PC-3 (cell line): ENCODE results near the gene PIGQ. TPM values are rescaled to one million over a fixed set of nuclear protein-coding genes. Genes with fewer than 3 reads are reported as not detected.

Source experiments
- ATAC-seq: fragments of 200-7000 bp; cut with Tn5 transposase; 2 replicates; pipeline ENCODE4 v1.9.1; 2020; ENCODE audit warnings: mild to moderate bottlenecking, moderate library complexity
- Bru-seq: library from RNA; stranded (reverse); fragments of 400-500 nt; gene quantifications from one replicate; lab custom pipeline; 2021; lab: Mats Ljungman, UMichigan
- BruChase-seq, 2 experiments: library from RNA; stranded (reverse); fragments of 400-500 nt; gene quantifications; one replicate each; lab custom pipeline; 2021; lab: Mats Ljungman, UMichigan
- BruUV-seq: library from RNA; stranded (reverse); fragments of 400-500 nt; replicated peaks from 2 replicates; lab custom pipeline; 2021; lab: Mats Ljungman, UMichigan
- CTCF ChIA-PET: fragments of 300-600 bp; sonication (Branson Sonifier 250); formaldehyde crosslinking; loops from one replicate; lab custom pipeline; 2022; ENCODE audit warnings: antibody characterized with exemption; lab: Charles Lee
- POLR2A ChIA-PET: fragments of 300-600 bp; sonication (Branson Sonifier 250); formaldehyde crosslinking; loops from one replicate; lab custom pipeline; 2022; ENCODE audit warnings: antibody characterized with exemption; ENCODE audit not compliant: unreplicated experiment; lab: Charles Lee
- DNase-seq: peaks from one replicate; pipeline ENCODE4 v3.0.0-alpha.2; 2015
- H2AFZ ChIP-seq: fragments of 300-600 bp; sonication (generic); 2 replicates; pipeline ENCODE4 v1.6.0; 2016; ENCODE audit warnings: antibody characterized with exemption, low read length
- H3F3A ChIP-seq: fragments of 300-600 bp; sonication (generic); one replicate; pipeline ENCODE4 v1.6.0; 2017; ENCODE audit warnings: antibody characterized with exemption, low read length, control low read depth, mild to moderate bottlenecking; ENCODE audit not compliant: unreplicated experiment
- H3K27ac ChIP-seq: fragments of 300-600 bp; sonication (generic); 2 replicates; pipeline ENCODE4 v1.5.1; 2016; ENCODE audit warnings: mild to moderate bottlenecking, low read length
- H3K27me3 ChIP-seq: fragments of 300-600 bp; sonication (generic); 2 replicates; pipeline ENCODE4 v1.6.1; 2016; ENCODE audit warnings: low read length, mixed read lengths
- H3K36me3 ChIP-seq: fragments of 300-600 bp; sonication (generic); 2 replicates; pipeline ENCODE4 v1.6.1; 2016; ENCODE audit warnings: low read depth, mixed run types, low read length, mixed read lengths
- H3K4me1 ChIP-seq: fragments of 300-600 bp; sonication (generic); 2 replicates; pipeline ENCODE4 v1.5.1; 2016; ENCODE audit warnings: low read length; ENCODE audit not compliant: insufficient read depth
- H3K4me2 ChIP-seq: fragments of 300-600 bp; sonication (generic); 2 replicates; pipeline ENCODE4 v1.6.0; 2016; ENCODE audit warnings: low read length
- H3K4me3 ChIP-seq: fragments of 300-600 bp; sonication (generic); 2 replicates; pipeline ENCODE4 v1.5.1; 2016; ENCODE audit warnings: mild to moderate bottlenecking, low read length, mixed read lengths
- H3K79me2 ChIP-seq: fragments of 300-600 bp; sonication (generic); 2 replicates; pipeline ENCODE4 v1.6.1; 2017; ENCODE audit warnings: low read length, mixed read lengths
- H3K9ac ChIP-seq: fragments of 300-600 bp; sonication (generic); 2 replicates; pipeline ENCODE4 v1.6.0; 2016; ENCODE audit warnings: mild to moderate bottlenecking, low read length
- H3K9me2 ChIP-seq: fragments of 300-600 bp; sonication (generic); replicated peaks from 2 replicates; pipeline ENCODE4 v1.6.1; 2016; ENCODE audit warnings: mixed run types, low read length, mixed read lengths
- H3K9me3 ChIP-seq: fragments of 300-600 bp; sonication (generic); 2 replicates; pipeline ENCODE4 v1.6.1; 2016; ENCODE audit warnings: low read length, mixed read lengths
- H4K20me1 ChIP-seq: fragments of 300-600 bp; sonication (generic); 2 replicates; pipeline ENCODE4 v1.6.1; 2016; ENCODE audit warnings: low read length, mixed read lengths
- EZH2 ChIP-seq: fragments of 300-600 bp; sonication (generic); IDR thresholded peaks from one replicate; pipeline ENCODE4 v1.6.1; 2017; ENCODE audit warnings: antibody characterized with exemption, mild to moderate bottlenecking, low read length; ENCODE audit not compliant: unreplicated experiment
- EZH2phosphoT487 ChIP-seq: fragments of 300-600 bp; sonication (generic); IDR thresholded peaks from 2 replicates; pipeline ENCODE4 v1.6.1; 2018; ENCODE audit warnings: mild to moderate bottlenecking, antibody characterized with exemption, low read length, borderline replicate concordance
- intact Hi-C: fragments of 100-400 bp; cut with micrococcal nuclease; formaldehyde crosslinking; loops from 2 replicates; pipeline ENCODE4 v1.9.0; 2023
- long read RNA-seq: library from polyadenylated mRNA; unstranded; transcript quantifications from one replicate; pipeline ENCODE4 v2.0.0, GENCODE V29; 2021; ENCODE audit not compliant: unreplicated experiment
- total RNA-seq: library from RNA; depleted of rRNA; stranded (reverse); fragments of >200 nt; gene quantifications from 2 replicates; pipeline ENCODE4 v1.2.3, GENCODE V29; 2014; rRNA removed
- TF ChIP-seq, protein P1 (sequence below): fragments of 300-600 bp; sonication (generic); conservative IDR thresholded peaks from 2 replicates; pipeline ENCODE4 v1.5.1; 2017; ENCODE audit warnings: antibody characterized with exemption, low read depth, mild to moderate bottlenecking, low read length

PIGQ gene
- total RNA-seq (36.0 and 43.8 TPM in 2 replicates), Bru-seq, nascent RNA (percentile 51 among the genes with signal in this experiment), BruChase-seq, experiment 1, labeled RNA remaining after a 6-hour chase (percentile 63 among the genes with signal in this experiment), BruChase-seq, experiment 2, labeled RNA remaining after a 2-hour chase (percentile 57 among the genes with signal in this experiment)
- long read RNA-seq, transcript PIGQ-201 (10 exons, 2,846 nt), result minor isoform, 9 of 73 reads
- long read RNA-seq, transcript PIGQ-216 (1 exons, 1,046 nt), result major isoform, 13 of 73 reads
- long read RNA-seq, partial matches to known transcripts, result 22 of 73 reads
- long read RNA-seq, other reads (novel, unspliced or antisense), result 23 of 73 reads

DNA sequence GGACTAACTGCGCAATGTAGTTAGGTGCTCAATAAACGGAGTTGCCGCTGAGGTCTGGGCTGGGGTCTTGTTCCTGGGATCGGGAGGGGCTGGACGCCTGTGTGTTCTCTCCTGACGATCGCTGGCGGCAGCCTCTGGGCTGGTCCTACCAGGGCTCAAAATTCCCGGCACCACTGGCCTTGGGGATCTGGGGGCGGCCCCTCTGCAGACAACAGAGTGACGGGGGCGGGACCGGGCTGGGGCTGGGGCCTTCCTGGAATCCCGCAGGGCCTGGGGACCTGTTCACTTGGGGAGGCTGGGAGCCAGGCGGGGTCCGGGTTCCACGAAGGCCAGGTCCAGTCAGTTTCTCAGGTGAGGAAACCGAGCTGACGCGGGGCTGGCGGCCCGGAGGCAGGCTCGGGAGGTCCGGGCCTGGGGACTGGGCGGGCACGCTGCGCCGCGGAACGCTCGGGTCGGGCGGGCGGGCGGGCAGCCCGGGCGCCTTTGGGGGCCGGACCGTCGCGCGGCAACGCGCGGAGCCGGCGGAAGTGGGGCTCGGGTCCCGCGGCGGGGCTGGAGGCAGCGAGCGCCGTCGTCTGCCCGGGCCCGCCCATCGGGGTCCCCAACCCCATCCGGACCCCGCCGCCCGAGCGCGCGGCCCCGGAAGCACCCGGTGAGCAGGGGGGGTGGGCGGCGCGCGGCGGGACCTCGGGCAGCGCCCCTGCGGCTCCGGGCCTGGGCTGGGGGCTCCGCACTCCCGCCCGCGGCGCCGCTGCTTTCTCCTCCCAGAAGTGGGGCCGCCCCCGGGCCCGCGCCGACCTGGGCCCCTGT, at the start of gene PIGQ:
TSS of gene PIGQ (plus strand) at position 524 of the 810 bp plus-strand sequence. CDS start 4,107 bp downstream, outside the sequence.
- TF ChIP-seq, protein P1, sequence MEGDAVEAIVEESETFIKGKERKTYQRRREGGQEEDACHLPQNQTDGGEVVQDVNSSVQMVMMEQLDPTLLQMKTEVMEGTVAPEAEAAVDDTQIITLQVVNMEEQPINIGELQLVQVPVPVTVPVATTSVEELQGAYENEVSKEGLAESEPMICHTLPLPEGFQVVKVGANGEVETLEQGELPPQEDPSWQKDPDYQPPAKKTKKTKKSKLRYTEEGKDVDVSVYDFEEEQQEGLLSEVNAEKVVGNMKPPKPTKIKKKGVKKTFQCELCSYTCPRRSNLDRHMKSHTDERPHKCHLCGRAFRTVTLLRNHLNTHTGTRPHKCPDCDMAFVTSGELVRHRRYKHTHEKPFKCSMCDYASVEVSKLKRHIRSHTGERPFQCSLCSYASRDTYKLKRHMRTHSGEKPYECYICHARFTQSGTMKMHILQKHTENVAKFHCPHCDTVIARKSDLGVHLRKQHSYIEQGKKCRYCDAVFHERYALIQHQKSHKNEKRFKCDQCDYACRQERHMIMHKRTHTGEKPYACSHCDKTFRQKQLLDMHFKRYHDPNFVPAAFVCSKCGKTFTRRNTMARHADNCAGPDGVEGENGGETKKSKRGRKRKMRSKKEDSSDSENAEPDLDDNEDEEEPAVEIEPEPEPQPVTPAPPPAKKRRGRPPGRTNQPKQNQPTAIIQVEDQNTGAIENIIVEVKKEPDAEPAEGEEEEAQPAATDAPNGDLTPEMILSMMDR, result no peak
- TF ChIP-seq EZH2phosphoT487 (no peak), EZH2 (no peak)
- Histone ChIP-seq H4K20me1 (no peaks in the 10 kb centered on the region), H3K4me2 (peak within 1 kb of the TSS; percentile 84), H3K27ac (no peak within 1 kb of the TSS), H3F3A (no peaks in the 10 kb centered on the region), H3K4me1 (peaks cover 6% of the 10 kb centered on the region; the same call in 1 of the 2 replicates), H3K9ac (peak within 1 kb of the TSS; percentile 77), H3K27me3 (no peaks in the 10 kb centered on the region), H3K4me3 (peak within 1 kb of the TSS; percentile 87), H3K9me2 (no peaks in the 10 kb centered on the region), H3K79me2 (peaks cover 12% of the 10 kb centered on the region), H3K36me3 (no peaks in the 10 kb centered on the region), H2AFZ (peak within 1 kb of the TSS; percentile 75), H3K9me3 (no peaks in the 10 kb centered on the region)
- intact Hi-C loops, result no loop called here
- CTCF ChIA-PET, result no interaction called here
- TSS peak; percentile 57 for BruUV-seq
- POLR2A ChIA-PET, result no interaction called here
- ATAC-seq (peak; percentile 69), DNase-seq (peak; percentile 48)

DNA sequence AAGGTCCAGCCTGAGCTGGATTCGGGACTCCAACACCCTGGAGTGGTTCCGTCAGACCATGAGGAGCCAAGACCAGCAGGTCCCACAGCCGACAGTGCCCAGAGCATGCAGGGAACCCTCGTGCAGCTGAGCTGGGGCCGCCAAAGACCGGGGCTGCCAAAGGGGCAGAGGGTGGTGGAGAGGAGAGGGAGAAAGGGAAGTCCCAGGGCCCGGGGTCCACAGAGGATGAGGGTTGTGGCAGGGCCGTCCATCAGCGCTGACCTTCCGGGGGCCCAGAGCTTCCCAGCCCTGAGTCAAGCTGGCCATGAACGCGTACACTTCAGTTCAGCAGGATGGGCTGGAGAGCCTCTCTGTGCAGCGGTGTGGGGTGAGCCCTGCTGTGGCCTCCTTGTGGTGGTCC, 48.9 kb upstream of the PIGQ start:
- Histone ChIP-seq H3K4me2 (no peak overlapping the region), H3K27me3 (no peaks in the 10 kb centered on the region), H3K79me2 (peaks cover 13% of the 10 kb centered on the region; the same call in 1 of the 2 replicates), H3K9ac (no peak overlapping the region), H3K36me3 (no peaks in the 10 kb centered on the region), H3K4me3 (no peak overlapping the region), H3K9me2 (no peaks in the 10 kb centered on the region), H4K20me1 (no peaks in the 10 kb centered on the region), H3K4me1 (peaks cover 10% of the 10 kb centered on the region), H3K27ac (no peak overlapping the region), H3K9me3 (no peaks in the 10 kb centered on the region), H2AFZ (no peak overlapping the region), H3F3A (no peaks in the 10 kb centered on the region)
- intact Hi-C loops, result loop anchor here (10.0 kb wide), 1 partner anchor 64 kb away; no protein-coding TSS in a partner anchor
- POLR2A ChIA-PET, result no interaction called here
- CTCF ChIA-PET, result no interaction called here
- BruUV-seq, result TSS peak; percentile 40
- TF ChIP-seq EZH2phosphoT487 (no peak), EZH2 (no peak)
- TF ChIP-seq, protein P1, result no peak
- DNase-seq, result no peak
- ATAC-seq, result no peak
